ENCODE data around the gene BIRC3.
"Not testable (repeated sequence)": the region's sequence is repeated elsewhere in the genome, so short reads cannot be mapped to it uniquely, and the experiment has no call there.

The BIRC3 gene

DNA sequence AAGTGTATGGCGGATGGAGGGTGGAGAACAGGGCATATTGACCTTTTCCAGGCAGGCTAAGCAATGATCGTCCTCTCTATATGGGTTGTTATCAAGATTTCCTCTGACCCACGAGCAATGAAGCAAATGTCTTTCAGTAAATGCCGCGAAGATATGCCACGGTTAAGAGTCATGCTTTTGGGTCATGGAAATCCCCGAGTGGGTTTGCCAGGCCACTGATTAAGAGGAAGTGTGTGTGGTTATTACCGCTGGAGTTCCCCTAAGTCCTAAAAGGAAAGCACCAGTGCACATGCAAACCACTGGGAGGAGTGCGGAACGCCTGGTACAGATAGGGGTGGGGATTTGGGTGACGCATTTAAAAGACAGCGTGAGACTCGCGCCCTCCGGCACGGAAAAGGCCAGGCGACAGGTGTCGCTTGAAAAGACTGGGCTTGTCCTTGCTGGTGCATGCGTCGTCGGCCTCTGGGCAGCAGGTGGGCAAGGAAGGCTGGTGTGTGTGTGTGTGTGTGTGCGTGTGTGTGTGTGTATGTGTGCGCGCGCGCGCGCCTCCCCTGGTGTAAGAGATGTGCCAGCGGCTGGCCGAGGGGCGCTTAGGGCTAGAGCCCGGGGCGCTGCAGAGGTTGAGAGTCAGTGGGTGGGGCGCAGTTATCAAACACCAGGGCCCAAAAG lies at the start of gene BIRC3:
Gene BIRC3 (plus strand): TSS at position 386 of the 669 bp plus-strand sequence. CDS start 7,026 bp downstream, outside the sequence.
- DNase-seq = peak; percentile 98

DNA sequence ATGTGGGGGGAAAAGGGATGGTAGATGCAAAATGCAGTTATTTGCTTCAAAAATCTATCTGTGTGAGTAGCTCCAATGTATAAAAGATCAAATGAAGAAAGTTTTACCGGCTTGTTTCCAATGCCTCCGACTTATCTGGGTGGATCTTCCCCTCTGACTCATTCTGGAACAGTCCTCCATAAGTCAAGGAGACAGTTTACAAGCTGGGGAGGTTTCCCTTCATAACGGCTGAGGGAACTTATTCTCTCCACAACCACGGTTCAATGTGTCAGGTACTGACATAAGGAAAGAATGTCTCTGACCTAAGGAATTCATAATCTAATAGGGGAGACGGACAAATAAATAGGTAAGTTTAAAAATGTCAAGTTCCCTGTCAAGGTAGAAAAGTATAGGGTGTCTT lies 49.7 kb upstream of the BIRC3 start:
- no peak for DNase-seq

DNA sequence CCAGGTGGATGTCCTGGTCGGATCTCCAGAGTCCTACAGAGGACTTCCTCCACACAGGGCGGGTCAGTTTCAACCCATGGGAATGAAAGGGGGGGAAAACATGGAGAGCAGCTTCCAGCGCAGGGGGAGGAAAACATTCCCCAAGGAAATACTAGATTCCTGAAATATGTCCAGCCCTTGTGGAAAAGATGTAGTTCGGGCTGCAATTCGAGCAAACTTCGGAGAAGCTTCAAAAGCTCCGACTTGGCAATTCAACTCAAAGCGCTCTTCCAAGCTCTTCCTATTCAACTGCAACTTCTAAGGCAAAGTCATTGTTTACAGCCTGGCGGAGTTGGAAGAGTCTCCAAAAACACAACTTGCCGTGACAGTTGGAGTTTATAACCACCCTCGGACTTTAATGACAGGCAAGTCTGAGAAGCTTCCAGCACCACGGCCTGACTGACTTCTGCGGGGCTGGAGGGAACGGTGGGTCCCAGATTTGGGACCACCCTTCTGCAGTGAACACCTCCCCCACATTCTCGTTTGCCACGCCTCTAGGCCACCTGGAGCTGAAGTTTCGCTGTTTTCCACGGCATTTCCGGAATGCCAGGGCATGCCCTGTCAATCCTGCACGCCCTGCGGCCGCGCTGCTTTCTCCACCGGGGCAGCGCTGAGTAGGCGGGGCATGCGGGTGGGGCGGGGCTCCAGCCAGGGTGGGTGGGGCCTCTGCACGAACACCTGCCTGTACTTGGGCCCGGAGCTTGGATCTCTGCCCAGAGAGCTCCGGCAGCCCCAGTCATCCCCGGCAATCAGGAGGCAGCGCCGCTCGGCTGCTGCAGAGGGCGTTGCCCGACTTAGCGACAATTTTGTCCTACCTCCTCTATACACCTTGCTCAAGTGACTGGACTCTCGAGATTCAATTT lies 49.0 kb upstream of the BIRC3 start:
- DNase-seq = peak; percentile 89

DNA sequence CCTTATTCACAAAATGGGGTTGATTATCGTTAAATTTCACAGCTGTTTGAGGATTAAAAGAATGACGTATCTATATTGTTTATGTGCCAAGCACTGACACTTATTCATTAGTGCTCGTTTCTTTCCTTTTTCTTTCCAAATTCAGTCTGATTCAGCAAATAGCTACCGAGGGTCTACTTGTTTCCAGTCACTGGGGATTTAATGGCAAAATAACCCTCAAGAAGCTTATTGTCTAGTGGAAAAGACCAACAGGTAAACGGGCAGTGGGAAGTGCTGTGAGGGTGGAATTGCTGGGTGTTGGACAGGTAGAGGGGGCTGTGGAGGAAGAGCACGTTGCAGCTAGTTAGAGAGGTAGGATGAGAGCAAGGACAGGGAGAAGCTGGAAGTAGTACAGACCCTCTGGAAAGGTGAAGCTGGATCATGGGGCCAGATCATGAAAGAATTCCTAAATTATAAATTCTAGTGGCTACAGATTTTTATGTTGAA lies 48.3 kb upstream of the BIRC3 start:
- no peak for DNase-seq

DNA sequence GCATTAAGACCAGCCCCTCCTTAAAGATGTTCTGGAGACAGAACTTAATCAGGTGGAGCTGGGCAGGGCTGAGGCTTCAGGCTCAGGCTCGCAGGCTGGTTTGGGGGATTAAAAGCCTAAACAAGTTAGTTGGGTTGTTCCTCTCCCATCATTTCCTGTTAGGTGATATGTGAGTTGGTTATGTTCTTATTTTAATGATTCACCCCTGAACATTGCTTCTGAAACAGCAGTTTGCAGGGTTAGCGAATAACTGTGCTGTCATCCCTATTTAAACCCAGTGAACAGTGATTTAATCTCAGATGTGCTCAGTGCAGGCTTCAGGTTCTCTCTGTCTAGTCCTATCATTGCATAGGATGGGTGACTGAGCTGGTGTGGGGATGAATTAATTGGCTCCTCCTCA lies 47.4 kb upstream of the BIRC3 start:
- DNase-seq = no peak

DNA sequence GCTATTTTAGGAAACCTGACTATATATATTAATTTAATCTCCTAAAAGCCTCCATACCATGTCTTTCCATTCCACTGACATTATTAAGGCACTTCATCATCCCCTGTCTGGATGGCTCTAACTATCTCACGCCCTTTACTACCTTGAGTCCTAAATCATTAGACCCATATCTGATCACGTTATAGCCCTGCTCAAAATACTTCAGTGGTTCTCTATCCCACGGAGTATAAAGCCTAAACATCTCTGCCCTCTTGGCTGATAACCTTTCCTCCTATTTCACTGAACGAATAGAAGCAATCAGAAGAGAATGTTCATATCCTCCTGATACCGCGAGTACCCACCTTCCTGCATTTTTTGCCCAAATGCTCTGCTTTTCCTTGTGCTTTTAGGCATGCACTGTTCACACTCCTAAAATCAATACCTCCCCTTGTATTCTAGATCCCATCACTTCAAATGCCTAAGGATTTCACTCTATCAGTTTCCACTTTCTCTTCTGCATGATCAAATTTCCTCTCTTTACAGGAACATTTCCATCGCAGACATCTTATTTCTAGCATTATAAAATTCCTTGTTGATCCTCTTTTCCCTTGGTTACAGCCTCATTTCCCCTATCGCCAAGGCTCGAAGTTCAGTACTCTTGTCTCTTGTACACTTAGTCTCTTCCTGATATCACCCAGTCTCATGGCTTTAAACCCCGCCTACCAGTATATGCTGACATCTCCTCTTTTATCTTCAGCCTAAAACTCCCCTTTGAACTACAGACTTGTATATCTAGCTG lies 45.0 kb upstream of the BIRC3 start:
- no peak for DNase-seq

DNA sequence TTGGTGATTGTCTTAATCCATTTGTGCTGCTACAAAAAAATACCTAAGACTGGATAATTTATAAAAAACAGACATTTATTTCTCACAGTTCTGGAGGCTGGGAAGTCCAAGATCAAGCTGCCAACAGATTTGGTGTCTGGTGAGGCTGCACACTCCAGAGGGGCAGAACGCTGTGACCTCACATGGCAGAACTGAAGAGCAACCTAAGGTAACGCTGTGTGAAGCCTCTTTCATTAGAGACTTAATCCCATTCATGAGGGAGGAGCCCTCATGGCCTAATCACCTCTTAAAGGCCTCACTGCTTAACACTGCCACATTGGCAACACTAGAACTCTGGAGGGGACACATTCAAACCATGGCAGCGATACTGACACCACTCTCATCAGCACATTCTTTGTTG lies 42.7 kb upstream of the BIRC3 start:
- no peak for DNase-seq

DNA sequence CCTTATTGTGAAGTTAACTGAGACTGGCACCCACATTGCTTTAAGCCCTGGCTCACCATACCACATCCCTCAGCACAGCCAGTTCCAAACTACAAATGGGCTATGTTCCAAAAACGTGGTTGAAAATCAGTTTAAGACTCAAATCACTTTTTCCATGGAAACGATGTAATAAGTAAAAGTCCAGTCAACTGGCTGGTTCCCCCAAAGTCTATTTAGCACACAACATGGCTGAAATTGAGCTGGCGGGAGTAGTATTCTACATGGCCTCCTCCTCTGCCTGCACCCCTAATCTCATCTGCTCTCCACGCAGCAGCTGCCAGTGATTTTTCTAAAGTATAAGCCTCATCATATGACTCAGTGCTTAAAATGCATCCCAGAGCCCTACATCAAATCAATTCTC lies 40.9 kb upstream of the BIRC3 start:
- DNase-seq = no peak

DNA sequence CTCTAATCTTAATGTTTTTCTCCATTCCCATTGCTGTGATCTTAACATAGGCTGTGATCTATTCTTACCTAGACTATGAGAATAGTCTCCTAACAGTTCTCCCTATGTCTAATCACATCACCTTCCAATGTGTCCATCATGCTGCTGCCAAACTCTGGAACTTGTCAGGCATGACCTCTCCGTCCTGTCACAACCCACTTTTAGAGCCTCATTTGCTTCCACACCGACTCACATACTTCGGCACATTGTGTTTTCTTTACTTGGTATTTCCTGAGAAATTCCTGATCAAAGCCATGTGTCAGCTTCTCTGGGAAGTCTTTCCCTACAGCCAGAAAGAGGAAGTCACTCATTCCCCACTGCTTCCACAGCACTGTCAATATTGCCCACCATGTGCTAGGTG lies 40.5 kb upstream of the BIRC3 start:
- DNase-seq = no peak

DNA sequence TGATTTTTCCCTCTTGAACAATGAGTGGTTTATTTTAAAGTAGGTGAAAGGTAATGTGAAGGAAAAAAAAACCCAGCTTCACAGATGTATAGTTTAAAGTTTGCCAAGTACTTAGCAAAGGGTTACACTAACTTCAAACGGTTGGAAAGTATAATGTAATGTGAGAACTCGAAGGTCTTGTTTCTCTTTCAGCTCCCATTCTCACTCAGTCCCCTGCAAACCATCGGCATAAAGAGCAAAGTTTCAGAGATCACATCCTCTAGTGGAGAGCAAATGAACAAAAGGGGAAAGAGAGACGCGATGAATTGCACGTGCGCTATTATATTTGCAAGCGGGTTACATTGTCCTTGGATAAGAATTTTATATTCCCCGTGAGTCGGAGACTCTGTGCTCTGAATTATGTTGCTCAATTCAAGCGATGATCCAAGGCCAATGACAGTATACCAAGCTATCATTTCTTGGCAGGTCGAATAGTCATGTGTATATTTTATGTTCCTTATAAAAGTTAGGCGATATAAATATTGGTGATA lies 37.6 kb upstream of the BIRC3 start:
- no peak for DNase-seq

DNA sequence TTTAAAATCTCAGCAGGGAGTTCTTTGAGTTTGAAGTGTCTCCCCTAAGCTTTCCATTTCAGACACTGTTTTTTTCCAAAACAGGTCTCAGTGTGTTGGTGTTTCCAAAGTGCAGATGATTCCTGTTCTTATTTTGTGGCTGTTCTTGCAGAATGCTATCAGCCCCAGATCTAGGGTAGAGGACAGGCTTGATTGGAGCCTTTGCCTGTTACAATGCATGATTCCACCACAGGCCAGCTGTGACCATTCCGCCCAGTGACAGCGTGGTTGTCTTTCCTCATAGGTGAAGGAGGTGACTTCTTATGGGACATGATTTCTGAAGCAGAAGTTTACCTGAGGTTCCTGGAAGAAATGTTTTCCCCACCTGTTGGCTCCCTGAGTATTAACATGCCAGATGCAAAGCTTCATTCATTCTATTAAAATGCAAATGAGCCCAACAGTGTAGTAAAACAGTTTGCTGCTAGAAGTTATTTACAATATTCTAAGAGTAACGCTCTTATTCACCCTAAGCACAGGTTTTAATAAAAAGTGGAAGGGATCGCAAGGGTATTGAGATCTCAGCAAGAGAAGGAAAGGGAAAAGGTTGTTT lies 36.9 kb upstream of the BIRC3 start:
- DNase-seq = no peak

DNA sequence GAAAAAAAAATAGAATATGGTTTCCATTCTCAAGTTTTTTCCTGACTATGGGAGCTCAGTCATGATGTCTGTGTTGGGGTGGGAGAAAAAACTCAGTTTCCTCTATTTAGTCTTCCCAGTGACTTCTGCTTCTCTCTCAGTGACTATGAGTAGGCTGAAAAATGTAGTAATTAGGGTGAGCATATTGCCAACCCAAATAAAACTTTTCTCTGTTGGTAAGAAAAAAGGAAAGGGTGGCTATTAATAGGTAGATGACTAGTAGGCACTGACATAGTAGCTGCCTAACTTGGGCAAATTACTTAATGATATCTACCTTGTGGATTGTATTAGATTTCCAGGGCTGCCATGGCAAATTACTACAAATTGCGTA lies 34.2 kb upstream of the BIRC3 start:
- DNase-seq = no peak

DNA sequence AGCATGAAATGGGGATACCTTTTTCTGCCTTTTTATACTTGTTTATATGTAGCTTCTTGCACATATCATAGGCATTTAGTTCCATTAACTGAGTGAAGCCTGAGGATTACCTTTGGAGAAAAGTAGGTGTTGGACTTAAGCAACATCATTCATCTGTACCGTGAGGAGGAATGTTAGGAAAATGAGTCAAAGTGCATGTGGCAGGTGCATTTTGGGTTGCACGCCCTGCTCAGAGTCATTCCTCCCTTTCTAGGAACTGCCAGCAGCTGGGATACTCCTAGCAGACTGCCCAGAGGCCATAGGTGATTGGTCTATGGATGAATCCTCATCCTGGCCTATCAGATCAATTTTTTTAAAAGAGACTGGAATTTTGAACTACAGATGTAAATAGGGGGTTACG lies 33.3 kb upstream of the BIRC3 start:
- DNase-seq = no peak

DNA sequence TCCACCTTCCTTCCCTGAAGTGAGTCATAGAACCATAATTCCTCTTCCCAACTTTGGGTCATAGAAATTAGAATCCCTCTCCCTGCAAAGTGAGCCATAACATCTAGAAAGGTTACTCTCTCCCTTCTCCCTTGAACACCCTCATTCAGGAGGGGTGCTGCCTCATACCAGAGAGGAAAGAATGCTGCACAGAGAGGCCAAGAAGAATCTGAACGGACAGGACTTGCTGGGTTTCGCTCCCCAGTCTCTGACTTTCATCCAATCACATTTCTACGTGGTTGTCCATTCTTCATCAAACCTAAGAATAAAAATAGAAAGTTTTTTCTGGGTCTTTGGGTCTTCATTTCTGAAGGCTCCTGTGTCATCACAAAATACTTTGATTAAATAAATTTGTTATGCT lies 31.0 kb upstream of the BIRC3 start:
- no peak for DNase-seq

DNA sequence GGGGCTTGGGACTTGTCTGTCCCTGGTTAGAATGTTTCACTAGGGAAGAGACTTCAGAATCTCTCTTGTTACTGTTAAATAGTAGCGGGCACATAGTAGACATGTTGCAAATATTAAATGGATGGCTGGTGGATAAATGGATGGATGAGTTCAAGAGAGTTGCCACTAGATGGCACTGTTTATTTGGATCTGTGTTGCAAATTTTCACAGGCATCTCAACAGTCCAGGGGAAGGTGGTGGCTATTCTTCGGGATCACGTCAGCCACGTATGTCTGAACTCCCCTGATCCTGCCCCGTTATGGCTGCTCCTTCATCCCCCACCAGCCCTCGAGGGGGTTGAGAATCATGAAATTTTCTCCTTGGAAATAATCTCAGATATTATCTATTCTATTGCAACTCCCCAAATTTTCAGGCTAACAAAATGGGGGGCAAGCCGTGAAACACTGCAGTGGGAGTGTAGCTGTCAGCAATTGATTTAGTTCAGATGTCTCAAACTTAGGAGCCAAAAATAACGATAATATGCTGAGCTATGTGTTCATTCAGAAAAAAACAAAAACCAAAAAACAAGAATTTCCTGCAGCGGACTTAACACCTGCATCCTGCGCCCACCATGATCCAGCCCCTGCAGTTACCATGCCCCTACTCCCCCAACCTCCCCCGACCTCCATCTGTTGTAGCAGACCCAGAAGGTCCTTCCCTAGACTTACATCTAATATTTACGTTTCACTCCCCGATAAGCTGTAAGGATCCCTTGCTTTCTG lies 29.1 kb upstream of the BIRC3 start:
- peak; percentile 40 for DNase-seq

DNA sequence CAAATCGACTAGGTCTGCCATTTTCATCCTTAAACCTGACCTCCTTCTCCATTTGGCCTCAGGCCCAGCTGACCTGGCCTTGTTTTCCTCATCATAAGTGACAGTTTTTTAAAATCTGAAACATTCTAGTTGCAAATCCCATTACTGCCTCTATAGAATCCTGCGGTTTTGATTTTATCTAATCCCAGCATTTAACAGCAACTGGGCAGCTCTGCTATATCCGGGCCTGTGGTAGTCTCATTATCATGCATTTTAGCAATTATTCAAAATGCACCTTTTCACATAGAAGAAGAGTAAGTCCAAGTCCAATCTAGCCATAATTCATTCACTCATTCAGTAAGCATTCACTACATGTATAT lies 28.6 kb upstream of the BIRC3 start:
- no peak for DNase-seq

DNA sequence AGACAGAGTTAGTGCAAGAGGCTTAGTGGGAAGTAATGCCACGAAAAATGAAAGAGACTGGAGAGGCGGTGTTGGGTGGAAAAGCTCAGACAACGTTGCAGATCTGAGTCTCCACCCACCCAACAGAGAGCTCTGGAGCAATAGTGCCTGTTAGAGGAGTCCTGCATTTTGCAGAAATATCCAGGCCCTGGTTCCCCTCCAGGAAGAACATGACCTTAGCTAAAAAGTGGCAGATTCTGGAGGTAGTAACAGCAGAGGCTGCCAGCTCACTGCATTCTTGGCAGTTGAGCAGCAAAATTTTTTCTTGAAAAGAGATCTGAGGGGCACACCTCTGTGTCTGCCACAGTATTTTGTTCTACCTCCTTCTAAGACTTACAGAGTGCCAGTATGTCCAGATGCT lies 27.7 kb upstream of the BIRC3 start:
- DNase-seq = no peak

DNA sequence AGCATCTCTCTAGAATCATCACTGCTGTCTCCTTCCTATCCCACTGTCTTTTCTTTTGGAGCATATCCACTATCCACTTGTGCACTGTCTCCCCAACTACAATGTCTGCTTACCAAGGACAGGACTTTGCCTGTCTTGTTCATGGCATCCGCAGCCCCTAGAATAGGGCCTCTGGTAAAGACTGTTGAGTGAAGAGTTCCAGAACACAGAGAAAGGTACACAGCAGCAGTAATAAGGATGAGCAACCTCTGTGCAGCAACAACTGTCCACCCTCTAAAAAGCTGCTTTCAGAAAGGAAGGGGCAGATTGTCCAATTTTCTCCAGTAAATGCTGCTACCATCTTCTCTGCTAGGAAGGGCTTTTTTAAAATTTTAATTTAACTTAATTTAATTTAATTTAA lies 25.5 kb upstream of the BIRC3 start:
- no peak for DNase-seq

DNA sequence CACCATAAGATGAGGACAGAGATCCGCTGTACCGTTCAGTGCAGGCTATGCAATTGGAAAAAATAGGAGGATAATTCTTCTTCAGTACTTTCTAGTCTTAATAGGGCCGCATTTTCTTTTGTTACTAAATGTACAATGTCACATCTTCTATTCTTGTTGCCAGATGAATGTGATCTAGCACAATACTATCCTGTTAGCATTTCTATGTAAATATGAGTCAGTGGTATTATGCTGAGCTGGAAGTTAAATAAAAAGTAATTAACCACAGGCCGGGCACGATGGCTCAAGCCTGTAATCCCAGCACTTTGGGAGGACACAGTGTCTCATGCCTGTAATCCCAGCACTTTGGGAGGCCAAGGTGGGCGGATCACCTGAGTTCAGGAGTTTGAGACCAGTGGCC lies 24.4 kb upstream of the BIRC3 start:
- DNase-seq = no peak

DNA sequence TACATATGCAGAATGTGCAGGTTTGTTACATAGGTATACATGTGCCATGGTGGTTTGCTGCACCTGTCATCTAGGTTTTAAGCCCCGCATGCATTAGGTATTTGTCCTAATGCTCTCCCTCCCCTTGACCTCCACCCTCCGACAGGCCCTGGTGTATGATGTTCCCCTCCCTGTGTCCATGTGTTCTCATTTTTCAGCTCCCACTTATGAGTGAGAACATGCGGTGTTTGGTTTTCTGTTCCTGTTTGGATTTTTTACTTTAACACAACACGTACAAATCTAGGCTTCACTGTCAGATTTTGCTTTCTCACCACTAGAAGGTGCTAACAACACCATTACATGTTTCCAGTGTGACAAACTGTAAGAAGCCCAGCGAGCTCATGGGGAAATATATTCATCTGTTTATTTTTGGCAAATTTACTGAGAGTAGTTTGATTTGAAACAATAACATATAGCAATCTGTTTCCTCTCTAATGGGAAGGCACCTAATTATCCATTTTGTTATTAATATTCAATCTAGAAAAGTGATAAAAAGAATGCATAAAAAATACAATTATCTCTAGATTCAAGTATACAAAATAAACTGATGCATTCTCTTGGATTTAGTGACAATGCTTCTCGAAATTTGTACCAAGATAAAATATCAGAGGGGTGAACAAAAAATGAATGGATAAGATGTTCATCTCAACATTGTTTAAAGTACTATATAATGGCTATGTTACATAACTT lies 23.2 kb upstream of the BIRC3 start:
- DNase-seq = no peak

DNA sequence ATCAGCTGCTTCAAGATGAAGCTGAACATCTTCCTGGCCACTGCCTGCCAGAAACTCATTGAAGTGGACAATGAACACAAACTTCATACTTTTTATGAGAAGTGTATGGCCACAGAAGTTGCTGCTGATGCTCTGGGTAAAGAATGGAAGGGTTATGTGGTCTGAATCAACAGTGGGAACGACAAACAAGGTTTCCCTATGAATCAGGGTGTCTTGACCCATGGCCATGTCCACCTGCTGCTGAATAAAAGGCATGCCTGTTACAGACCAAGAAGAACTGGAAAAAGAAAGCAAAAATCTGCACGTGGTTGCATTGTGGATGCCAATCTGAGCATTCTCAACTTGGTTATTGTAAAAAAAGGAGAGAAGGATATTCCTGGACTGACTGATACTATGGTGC lies 22.2 kb upstream of the BIRC3 start:
- no peak for DNase-seq

DNA sequence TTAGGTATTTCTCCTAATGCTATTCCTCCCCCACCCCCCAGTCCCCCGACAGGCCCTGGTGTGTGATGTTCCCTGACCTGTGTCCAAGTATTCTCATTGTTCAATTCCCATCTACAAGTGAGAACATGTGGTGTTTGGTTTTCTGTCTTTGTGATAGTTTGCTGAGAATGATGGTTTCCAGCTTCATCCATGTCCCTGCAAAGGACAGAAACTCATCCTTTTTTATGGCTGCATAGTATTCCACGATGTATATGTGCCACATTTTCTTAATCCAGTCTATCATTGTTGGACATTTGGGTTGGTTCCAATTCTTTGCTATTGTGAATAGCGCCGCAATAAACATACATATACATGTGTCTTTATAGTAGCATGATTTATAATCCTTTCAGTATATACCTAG lies 20.5 kb upstream of the BIRC3 start:
- not testable (repeated sequence) for DNase-seq
